HEK293 (cell line): ENCODE measurements around the gene GMIP.

Source experiments
- CTCF ChIA-PET: fragments of 350-600 bp; formaldehyde crosslinking; extraction: SDS; loops from one replicate; lab custom pipeline; 2021; ENCODE audit warnings: antibody characterized with exemption; lab: Yijun Ruan, JAX
- POLR2A ChIA-PET: fragments of 300-600 bp; formaldehyde crosslinking; extraction: SDS; loops from one replicate; lab custom pipeline; 2020; ENCODE audit warnings: antibody characterized with exemption, inconsistent platforms; lab: Yijun Ruan, JAX
- H3K27ac ChIP-seq: fragments of 200-500 bp; sonication (Bioruptor generic); 2 replicates; pipeline ENCODE4 v1.5.1; 2014; ENCODE audit warnings: low read depth, low read length, control low read depth, inconsistent platforms; ENCODE audit errors: extremely low read depth
- H3K36me3 ChIP-seq, 2 experiments: fragments of 200-500 bp in 1 of 2; sonication (Bioruptor generic) in 1 of 2; 1 replicate in 1 of 2; 2 replicates in 1 of 2; pipeline ENCODE4 v1.5.1; 2014 to 2017; ENCODE audit warnings: inconsistent platforms in 2 of 2, low read length in 2 of 2; ENCODE audit not compliant: control insufficient read depth in 2 of 2, insufficient read depth in 1 of 2
- H3K4me1 ChIP-seq: fragments of 200-500 bp; sonication (Bioruptor generic); 2 replicates; pipeline ENCODE4 v1.5.1; 2014; ENCODE audit warnings: mild to moderate bottlenecking, low read length, inconsistent platforms; ENCODE audit not compliant: control insufficient read depth, insufficient read depth
- H3K4me3 ChIP-seq: 2 replicates; pipeline ENCODE4 v1.5.1; 2011; ENCODE audit warnings: low read depth, mild to moderate bottlenecking, control low read depth, low read length, moderate library complexity
- H3K9me3 ChIP-seq: fragments of 200-500 bp; sonication (Bioruptor generic); 2 replicates; pipeline ENCODE4 v1.5.1; 2014; ENCODE audit warnings: low read depth, low read length, inconsistent platforms; ENCODE audit not compliant: control insufficient read depth, insufficient read depth
- BCL11A ChIP-seq: fragments of 450-650 bp; formaldehyde crosslinking; IDR thresholded peaks from 2 replicates; pipeline ENCODE4 v1.5.1; 2016; ENCODE audit warnings: low read depth, missing biosample characterization, missing genetic modification characterization
- EGR2 ChIP-seq: fragments of 450-650 bp; formaldehyde crosslinking; IDR thresholded peaks from 2 replicates; pipeline ENCODE4 v1.5.1; 2016; ENCODE audit warnings: low read depth, missing biosample characterization, missing genetic modification characterization
- GLI2 ChIP-seq: fragments of 450-650 bp; formaldehyde crosslinking; IDR thresholded peaks from 2 replicates; pipeline ENCODE4; 2017; ENCODE audit warnings: missing biosample characterization, missing genetic modification characterization, low read depth, borderline replicate concordance
- GLIS1 ChIP-seq: fragments of 450-650 bp; formaldehyde crosslinking; IDR thresholded peaks from 2 replicates; pipeline ENCODE4 v1.5.1; 2016; ENCODE audit warnings: missing biosample characterization, missing genetic modification characterization
- KLF8 ChIP-seq: fragments of 450-650 bp; formaldehyde crosslinking; IDR thresholded peaks from 2 replicates; pipeline ENCODE4 v1.5.1; 2016; ENCODE audit warnings: missing biosample characterization, missing genetic modification characterization
- PRDM1 ChIP-seq: fragments of 450-650 bp; formaldehyde crosslinking; IDR thresholded peaks from 2 replicates; pipeline ENCODE4; 2016; ENCODE audit warnings: missing biosample characterization, missing genetic modification characterization
- RBAK ChIP-seq: fragments of 450-650 bp; formaldehyde crosslinking; IDR thresholded peaks from 2 replicates; pipeline ENCODE4 v1.5.1; 2016; ENCODE audit warnings: missing biosample characterization, missing genetic modification characterization
- SP2 ChIP-seq: fragments of 450-650 bp; formaldehyde crosslinking; IDR thresholded peaks from 2 replicates; pipeline ENCODE4 v1.5.1; 2016; ENCODE audit warnings: missing biosample characterization, missing genetic modification characterization
- ZBTB20 ChIP-seq: fragments of 450-650 bp; formaldehyde crosslinking; IDR thresholded peaks from 2 replicates; pipeline ENCODE4 v1.5.1; 2016; ENCODE audit warnings: missing biosample characterization, missing genetic modification characterization
- ZBTB48 ChIP-seq: fragments of 450-650 bp; formaldehyde crosslinking; IDR thresholded peaks from 2 replicates; pipeline ENCODE4 v1.5.1; 2016; ENCODE audit warnings: missing biosample characterization, missing genetic modification characterization
- ZEB2 ChIP-seq: fragments of 450-650 bp; formaldehyde crosslinking; IDR thresholded peaks from 2 replicates; pipeline ENCODE4 v1.5.1; 2016; ENCODE audit warnings: missing biosample characterization, missing genetic modification characterization
- ZFHX2 ChIP-seq: fragments of 450-650 bp; formaldehyde crosslinking; conservative IDR thresholded peaks from 2 replicates; pipeline ENCODE4 v1.5.1; 2016; ENCODE audit warnings: missing biosample characterization, missing genetic modification characterization
- ZNF112 ChIP-seq: fragments of 450-650 bp; formaldehyde crosslinking; IDR thresholded peaks from 2 replicates; pipeline ENCODE4 v1.5.0; 2017; ENCODE audit warnings: missing biosample characterization, missing genetic modification characterization
- ZNF211 ChIP-seq: fragments of 450-650 bp; formaldehyde crosslinking; IDR thresholded peaks from 2 replicates; pipeline ENCODE4 v1.5.1; 2016; ENCODE audit warnings: low read depth, missing biosample characterization, missing genetic modification characterization
- ZNF341 ChIP-seq: fragments of 450-650 bp; formaldehyde crosslinking; IDR thresholded peaks from 2 replicates; pipeline ENCODE4; 2016; ENCODE audit warnings: low read depth, missing biosample characterization, missing genetic modification characterization
- ZNF654 ChIP-seq: fragments of 450-650 bp; formaldehyde crosslinking; IDR thresholded peaks from 2 replicates; pipeline ENCODE4 v1.5.1; 2016; ENCODE audit warnings: low read depth, missing biosample characterization, missing genetic modification characterization
- ZNF830 ChIP-seq: fragments of 450-650 bp; IDR thresholded peaks from 2 replicates; pipeline ENCODE4 v1.5.0; 2018; ENCODE audit warnings: missing biosample characterization, missing genetic modification characterization, low read depth, mild to moderate bottlenecking, moderate library complexity
- TF ChIP-seq, protein P1 (sequence below): fragments of 450-650 bp; formaldehyde crosslinking; IDR thresholded peaks from 2 replicates; pipeline ENCODE4 v1.5.1; 2016; ENCODE audit warnings: missing biosample characterization, missing genetic modification characterization
- TF ChIP-seq, protein P2 (sequence below): fragments of 450-650 bp; formaldehyde crosslinking; IDR thresholded peaks from 2 replicates; pipeline ENCODE4 v1.5.1; 2016; ENCODE audit warnings: missing biosample characterization, missing genetic modification characterization
- TF ChIP-seq, protein P3 (sequence below): fragments of 450-650 bp; formaldehyde crosslinking; IDR thresholded peaks from 2 replicates; pipeline ENCODE4 v1.5.1; 2016; ENCODE audit warnings: missing biosample characterization, missing genetic modification characterization
- TF ChIP-seq, protein P4 (sequence below): fragments of 450-650 bp; formaldehyde crosslinking; IDR thresholded peaks from 2 replicates; pipeline ENCODE4 v1.5.1; 2016; ENCODE audit warnings: missing biosample characterization, missing genetic modification characterization
- TF ChIP-seq, protein P5 (sequence below): fragments of 450-650 bp; formaldehyde crosslinking; IDR thresholded peaks from 2 replicates; pipeline ENCODE4 v1.5.1; 2017; ENCODE audit warnings: missing biosample characterization, missing genetic modification characterization
- TF ChIP-seq, protein P6 (sequence below): fragments of 450-650 bp; formaldehyde crosslinking; IDR thresholded peaks from 2 replicates; pipeline ENCODE4 v1.5.1; 2016; ENCODE audit warnings: missing biosample characterization, missing genetic modification characterization

The GMIP gene

DNA sequence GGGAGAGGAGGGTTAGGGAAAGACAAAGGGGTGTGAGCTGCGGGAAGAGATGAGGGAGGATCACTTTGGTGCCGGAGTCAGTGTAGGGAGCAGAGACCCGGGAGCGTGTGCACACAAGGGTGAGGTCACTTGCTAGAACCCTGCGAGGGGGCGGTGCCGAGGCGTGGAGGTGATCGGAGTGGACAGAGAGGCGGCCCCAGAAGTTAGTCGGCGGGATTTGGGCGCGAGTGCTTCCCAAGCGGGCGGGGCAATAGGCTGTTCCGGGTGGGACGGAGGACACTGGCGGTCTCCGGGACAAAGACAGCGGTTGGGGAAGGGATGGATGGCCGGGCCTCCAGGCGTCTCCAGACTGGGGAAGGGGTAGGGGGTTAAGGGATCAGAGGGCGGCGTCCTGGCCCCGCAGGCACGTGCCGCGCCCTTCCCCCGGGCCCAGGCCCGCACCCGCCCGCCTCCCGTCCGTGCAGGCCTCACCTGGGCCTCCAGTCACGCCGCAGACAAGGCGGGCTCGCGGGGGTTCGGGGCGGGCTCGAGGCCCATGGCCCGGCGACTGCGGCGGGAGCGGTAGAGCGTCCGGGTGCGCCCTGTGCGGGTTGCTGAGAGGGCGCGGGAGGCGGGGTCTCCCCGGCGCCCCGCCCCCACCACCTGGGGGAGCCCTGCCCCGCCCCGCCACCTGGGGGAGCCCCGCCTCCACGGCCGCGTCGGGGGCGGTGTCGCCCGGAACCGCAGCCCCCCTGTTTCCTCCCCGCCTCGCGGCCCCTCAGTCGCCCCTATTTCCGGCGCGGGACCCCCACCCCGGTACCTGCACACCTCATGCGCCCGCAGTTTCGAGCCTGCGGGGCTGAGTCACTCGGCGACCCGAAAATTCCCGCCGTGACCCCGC is 15.6 kb downstream of the GMIP start, which contains the start of gene LPAR2:
TSS of gene LPAR2 (minus strand) at position 600 of the 880 bp plus-strand sequence. CDS start 945 bp downstream, outside the sequence.
- Histone ChIP-seq H3K9me3 (no peaks in the 10 kb centered on the region), H3K27ac (peak within 1 kb of the TSS; percentile 49; the same call in 1 of the 2 replicates), H3K36me3 (peaks cover 0 to 9% of the 10 kb centered on the region in 2 experiments; a peak in 2 of 3 replicates), H3K4me1 (no peaks in the 10 kb centered on the region), H3K4me3 (peak within 1 kb of the TSS; percentile 40)
- ChIA-PET POLR2A (interaction anchor here (0.7 kb wide), 1 partner anchor 106 kb away, joined by 3 read pairs; no protein-coding TSS in a partner anchor), CTCF (interaction anchor here (0.7 to 1.0 kb wide), 3 partner anchors 16 to 96 kb away, joined by 3 to 4 read pairs (median 4); no protein-coding TSS in a partner anchor)
- TF ChIP-seq RBAK, result no peak
- TF ChIP-seq ZBTB20 (tag by site-specific recombination), result no peak
- TF ChIP-seq, protein P1, sequence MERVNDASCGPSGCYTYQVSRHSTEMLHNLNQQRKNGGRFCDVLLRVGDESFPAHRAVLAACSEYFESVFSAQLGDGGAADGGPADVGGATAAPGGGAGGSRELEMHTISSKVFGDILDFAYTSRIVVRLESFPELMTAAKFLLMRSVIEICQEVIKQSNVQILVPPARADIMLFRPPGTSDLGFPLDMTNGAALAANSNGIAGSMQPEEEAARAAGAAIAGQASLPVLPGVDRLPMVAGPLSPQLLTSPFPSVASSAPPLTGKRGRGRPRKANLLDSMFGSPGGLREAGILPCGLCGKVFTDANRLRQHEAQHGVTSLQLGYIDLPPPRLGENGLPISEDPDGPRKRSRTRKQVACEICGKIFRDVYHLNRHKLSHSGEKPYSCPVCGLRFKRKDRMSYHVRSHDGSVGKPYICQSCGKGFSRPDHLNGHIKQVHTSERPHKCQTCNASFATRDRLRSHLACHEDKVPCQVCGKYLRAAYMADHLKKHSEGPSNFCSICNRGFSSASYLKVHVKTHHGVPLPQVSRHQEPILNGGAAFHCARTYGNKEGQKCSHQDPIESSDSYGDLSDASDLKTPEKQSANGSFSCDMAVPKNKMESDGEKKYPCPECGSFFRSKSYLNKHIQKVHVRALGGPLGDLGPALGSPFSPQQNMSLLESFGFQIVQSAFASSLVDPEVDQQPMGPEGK (tag by site-specific recombination), result peak; percentile 20; the same call in 1 of the 2 replicates
- peak; percentile 67 for TF ChIP-seq SP2
- TF ChIP-seq, protein P2, sequence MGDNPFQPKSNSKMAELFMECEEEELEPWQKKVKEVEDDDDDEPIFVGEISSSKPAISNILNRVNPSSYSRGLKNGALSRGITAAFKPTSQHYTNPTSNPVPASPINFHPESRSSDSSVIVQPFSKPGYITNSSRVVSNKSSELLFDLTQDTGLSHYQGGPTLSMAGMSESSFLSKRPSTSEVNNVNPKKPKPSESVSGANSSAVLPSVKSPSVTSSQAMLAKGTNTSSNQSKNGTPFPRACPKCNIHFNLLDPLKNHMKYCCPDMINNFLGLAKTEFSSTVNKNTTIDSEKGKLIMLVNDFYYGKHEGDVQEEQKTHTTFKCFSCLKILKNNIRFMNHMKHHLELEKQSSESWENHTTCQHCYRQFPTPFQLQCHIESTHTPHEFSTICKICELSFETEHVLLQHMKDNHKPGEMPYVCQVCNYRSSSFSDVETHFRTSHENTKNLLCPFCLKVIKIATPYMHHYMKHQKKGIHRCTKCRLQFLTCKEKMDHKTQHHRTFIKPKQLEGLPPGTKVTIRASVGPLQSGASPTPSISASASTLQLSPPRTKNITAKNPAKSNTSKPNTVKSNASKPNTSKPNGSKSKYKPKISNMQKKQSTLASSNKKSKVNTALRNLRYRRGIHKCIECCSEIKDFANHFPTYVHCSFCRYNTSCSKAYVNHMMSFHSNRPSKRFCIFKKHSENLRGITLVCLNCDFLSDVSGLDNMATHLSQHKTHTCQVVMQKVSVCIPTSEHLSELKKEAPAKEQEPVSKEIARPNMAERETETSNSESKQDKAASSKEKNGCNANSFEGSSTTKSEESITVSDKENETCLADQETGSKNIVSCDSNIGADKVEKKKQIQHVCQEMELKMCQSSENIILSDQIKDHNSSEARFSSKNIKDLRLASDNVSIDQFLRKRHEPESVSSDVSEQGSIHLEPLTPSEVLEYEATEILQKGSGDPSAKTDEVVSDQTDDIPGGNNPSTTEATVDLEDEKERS, result no peak
- no peak for TF ChIP-seq ZEB2 (tag by site-specific recombination)
- TF ChIP-seq, protein P3, sequence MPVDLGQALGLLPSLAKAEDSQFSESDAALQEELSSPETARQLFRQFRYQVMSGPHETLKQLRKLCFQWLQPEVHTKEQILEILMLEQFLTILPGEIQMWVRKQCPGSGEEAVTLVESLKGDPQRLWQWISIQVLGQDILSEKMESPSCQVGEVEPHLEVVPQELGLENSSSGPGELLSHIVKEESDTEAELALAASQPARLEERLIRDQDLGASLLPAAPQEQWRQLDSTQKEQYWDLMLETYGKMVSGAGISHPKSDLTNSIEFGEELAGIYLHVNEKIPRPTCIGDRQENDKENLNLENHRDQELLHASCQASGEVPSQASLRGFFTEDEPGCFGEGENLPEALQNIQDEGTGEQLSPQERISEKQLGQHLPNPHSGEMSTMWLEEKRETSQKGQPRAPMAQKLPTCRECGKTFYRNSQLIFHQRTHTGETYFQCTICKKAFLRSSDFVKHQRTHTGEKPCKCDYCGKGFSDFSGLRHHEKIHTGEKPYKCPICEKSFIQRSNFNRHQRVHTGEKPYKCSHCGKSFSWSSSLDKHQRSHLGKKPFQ, result no peak
- peak; percentile 33; the same call in 1 of the 2 replicates for TF ChIP-seq KLF8 (tag by site-specific recombination)
- no peak for TF ChIP-seq PRDM1 (tag by site-specific recombination)
- peak; percentile 44 for TF ChIP-seq ZFHX2 (tag by site-specific recombination)
- no peak for TF ChIP-seq ZNF211 (tag by site-specific recombination)
- 0 out of 2 replicates have a peak, but pooled peaks have one; percentile 9 for TF ChIP-seq GLIS1
- no peak for TF ChIP-seq BCL11A (tag by site-specific recombination)
- no peak for TF ChIP-seq ZNF654 (tag by site-specific recombination)
- TF ChIP-seq ZNF341 (tag by site-specific recombination), result peak; percentile 62
- no peak for TF ChIP-seq ZNF112 (tag by site-specific recombination)
- TF ChIP-seq, protein P4, sequence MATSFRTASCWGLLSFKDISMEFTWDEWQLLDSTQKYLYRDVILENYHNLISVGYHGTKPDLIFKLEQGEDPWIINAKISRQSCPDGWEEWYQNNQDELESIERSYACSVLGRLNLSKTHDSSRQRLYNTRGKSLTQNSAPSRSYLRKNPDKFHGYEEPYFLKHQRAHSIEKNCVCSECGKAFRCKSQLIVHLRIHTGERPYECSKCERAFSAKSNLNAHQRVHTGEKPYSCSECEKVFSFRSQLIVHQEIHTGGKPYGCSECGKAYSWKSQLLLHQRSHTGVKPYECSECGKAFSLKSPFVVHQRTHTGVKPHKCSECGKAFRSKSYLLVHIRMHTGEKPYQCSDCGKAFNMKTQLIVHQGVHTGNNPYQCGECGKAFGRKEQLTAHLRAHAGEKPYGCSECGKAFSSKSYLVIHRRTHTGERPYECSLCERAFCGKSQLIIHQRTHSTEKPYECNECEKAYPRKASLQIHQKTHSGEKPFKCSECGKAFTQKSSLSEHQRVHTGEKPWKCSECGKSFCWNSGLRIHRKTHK (tag by site-specific recombination), result no peak
- TF ChIP-seq GLI2 (tag by site-specific recombination), result no peak
- 0 out of 2 replicates have a peak, but pooled peaks have one; percentile 36 for TF ChIP-seq ZBTB48 (tag by site-specific recombination)
- TF ChIP-seq, protein P5, sequence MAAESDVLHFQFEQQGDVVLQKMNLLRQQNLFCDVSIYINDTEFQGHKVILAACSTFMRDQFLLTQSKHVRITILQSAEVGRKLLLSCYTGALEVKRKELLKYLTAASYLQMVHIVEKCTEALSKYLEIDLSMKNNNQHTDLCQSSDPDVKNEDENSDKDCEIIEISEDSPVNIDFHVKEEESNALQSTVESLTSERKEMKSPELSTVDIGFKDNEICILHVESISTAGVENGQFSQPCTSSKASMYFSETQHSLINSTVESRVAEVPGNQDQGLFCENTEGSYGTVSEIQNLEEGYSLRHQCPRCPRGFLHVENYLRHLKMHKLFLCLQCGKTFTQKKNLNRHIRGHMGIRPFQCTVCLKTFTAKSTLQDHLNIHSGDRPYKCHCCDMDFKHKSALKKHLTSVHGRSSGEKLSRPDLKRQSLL (tag by site-specific recombination), result no peak
- TF ChIP-seq ZNF830 (tag by site-specific recombination), result no peak
- TF ChIP-seq, protein P6, sequence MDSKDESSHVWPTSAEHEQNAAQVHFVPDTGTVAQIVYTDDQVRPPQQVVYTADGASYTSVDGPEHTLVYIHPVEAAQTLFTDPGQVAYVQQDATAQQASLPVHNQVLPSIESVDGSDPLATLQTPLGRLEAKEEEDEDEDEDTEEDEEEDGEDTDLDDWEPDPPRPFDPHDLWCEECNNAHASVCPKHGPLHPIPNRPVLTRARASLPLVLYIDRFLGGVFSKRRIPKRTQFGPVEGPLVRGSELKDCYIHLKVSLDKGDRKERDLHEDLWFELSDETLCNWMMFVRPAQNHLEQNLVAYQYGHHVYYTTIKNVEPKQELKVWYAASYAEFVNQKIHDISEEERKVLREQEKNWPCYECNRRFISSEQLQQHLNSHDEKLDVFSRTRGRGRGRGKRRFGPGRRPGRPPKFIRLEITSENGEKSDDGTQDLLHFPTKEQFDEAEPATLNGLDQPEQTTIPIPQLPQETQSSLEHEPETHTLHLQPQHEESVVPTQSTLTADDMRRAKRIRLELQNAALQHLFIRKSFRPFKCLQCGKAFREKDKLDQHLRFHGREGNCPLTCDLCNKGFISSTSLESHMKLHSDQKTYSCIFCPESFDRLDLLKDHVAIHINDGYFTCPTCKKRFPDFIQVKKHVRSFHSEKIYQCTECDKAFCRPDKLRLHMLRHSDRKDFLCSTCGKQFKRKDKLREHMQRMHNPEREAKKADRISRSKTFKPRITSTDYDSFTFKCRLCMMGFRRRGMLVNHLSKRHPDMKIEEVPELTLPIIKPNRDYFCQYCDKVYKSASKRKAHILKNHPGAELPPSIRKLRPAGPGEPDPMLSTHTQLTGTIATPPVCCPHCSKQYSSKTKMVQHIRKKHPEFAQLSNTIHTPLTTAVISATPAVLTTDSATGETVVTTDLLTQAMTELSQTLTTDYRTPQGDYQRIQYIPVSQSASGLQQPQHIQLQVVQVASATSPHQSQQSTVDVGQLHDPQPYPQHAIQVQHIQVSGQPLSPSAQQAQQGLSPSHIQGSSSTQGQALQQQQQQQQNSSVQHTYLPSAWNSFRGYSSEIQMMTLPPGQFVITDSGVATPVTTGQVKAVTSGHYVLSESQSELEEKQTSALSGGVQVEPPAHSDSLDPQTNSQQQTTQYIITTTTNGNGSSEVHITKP (tag by site-specific recombination), result peak; percentile 64
- 0 out of 2 replicates have a peak, but pooled peaks have one; percentile 26 for TF ChIP-seq EGR2 (tag by site-specific recombination)
